AG09319 (cell line): Measurements from ENCODE around the gene SPDEF.

Experiments used
- DNase-seq: peaks from one replicate; pipeline ENCODE4 v3.0.0-alpha.2; 2010; ENCODE audit warnings: low read depth; ENCODE audit errors: extremely low read depth
- TF ChIP-seq, protein P1 (sequence below): IDR thresholded peaks from 2 replicates; pipeline ENCODE4 v1.5.1; 2011; ENCODE audit warnings: low read depth, mild to moderate bottlenecking, inconsistent platforms, low read length, moderate library complexity

Gene SPDEF

DNA sequence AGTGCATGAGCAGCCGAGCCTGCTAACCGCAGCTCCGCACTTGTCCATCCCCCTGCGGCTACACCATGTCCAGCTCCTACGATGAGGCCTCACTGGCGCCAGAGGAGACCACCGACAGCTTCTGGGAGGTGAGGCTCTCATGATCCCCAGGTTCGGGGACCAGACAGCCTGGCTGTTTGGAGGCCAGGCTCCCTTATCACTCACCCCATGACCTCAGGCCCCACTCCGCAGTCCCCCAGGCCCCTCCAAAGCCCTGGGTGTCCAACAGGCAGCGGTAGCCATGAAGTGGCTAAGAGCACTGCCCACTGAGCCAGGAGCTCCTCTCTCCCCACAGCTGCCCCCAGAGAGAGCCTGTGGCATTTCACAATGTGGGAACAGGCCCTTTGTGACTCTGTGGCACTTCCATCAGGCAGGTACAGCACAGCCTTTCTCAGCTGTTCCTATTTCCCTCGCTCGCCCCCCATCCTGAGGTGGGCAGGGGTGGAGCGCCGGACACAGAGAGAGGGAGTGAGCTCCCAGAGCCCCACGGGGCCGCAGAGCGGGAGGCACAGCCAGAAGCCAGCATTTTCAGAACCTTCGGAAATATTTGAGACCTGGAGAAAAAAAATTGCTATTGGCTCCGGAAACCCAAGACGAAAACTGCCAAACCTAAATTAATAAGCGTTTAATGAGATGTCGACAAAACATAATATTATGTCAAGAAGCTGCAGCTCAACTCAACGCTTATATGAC, 29.7 kb downstream of the SPDEF start:
- TF ChIP-seq, protein P1, sequence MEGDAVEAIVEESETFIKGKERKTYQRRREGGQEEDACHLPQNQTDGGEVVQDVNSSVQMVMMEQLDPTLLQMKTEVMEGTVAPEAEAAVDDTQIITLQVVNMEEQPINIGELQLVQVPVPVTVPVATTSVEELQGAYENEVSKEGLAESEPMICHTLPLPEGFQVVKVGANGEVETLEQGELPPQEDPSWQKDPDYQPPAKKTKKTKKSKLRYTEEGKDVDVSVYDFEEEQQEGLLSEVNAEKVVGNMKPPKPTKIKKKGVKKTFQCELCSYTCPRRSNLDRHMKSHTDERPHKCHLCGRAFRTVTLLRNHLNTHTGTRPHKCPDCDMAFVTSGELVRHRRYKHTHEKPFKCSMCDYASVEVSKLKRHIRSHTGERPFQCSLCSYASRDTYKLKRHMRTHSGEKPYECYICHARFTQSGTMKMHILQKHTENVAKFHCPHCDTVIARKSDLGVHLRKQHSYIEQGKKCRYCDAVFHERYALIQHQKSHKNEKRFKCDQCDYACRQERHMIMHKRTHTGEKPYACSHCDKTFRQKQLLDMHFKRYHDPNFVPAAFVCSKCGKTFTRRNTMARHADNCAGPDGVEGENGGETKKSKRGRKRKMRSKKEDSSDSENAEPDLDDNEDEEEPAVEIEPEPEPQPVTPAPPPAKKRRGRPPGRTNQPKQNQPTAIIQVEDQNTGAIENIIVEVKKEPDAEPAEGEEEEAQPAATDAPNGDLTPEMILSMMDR, result no peak
- DNase-seq, result no peak

DNA sequence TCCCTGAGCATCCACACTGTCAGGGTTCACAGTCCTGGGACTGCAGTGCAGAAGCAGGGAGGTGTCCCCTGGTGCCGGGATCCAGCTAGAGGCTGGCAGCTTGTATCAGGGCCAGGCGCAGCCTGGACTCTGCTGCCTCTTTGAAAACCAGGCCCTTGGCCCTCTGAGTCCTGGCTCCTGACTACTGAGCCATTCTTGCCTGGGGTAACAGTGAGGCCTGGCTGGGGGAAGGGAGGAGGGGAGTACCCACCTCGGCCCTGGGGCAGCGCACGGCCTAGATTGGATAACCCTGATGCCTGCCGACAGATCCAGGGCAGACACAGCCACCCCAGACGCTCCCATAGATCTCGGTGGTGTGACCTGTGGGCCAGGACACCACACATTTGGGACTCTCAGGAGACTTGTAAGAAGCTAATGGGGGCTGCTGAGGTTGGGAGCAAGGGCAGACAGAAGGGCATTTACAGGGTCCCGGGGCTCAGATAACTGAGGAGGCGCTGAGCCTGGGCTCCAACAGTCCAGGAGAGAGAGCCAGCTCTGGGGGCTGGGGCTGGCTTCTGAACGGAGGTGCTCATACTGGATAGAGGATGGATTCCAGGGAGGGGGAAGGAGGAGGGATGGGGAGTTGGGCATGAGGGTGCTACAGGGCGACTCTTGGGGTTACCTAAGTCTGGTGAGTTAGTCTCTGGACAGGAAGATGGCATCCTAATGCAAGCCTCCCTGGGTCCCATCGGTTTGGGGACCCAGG, 30.5 kb downstream of the SPDEF start:
- DNase-seq, result no peak
- TF ChIP-seq, protein P1, result no peak

GRCh38 chr6:34524971-34525370, 31.2 kb downstream of the SPDEF start:
- no peak for DNase-seq
- TF ChIP-seq, protein P1, result no peak

DNA sequence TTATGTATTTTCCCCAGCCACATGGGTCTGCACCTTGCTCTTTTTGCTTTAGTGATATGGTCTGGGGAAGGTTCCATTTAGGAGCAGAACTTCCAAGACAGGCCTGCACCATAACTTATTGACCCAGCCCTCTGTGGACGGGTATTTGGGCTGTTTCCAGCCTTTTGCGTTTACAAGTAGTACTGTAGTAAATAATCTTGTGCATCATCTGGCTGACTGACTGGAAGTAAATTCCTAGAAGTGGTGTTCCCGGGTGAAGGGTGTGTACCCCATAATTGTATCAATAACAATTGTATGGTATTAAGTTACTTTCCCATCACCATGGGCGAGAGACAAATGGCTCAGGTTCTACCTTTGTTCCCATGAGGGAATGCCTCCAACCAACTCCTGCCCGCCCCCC, 31.6 kb downstream of the SPDEF start:
- DNase-seq, result no peak

GRCh38 chr6:34523441-34524206, 32.5 kb downstream of the SPDEF start:
- DNase-seq, result no peak
- TF ChIP-seq, protein P1, result no peak

More for the DNA sequence above, 31.6 kb downstream of the SPDEF start:
- TF ChIP-seq, protein P1, result no peak

DNA sequence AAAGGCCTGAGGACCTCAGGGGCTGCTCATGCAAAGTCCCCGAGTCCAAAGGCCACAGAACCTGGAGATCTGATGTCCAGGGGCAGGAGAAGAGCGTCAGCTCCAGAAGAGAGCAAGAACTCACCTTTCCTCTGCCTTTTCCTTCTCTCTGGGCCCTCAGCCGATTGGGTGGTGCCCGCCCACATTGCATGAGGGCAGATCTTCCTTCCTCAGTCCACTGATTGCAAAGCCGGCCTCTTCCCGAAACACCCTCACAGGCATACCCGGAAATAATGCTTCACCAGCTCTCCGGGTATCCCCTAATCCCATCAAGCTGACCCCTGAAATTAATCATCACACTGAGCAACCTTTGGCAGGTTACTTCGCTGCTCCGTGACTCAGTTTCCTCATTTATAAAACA, 33.4 kb downstream of the SPDEF start:
- DNase-seq, result no peak
- TF ChIP-seq, protein P1, result no peak
